Central memory CD8-positive, alpha-beta T cell (primary cell): ENCODE data around the gene DDX56.

Experiments used
- ATAC-seq: fragments of 150-1000 bp; cut with Tn5 transposase; replicated peaks from 2 replicates; pipeline ENCODE4 v1.10.0; 2022; ENCODE audit warnings: mild to moderate bottlenecking, moderate FRiP score, moderate number of reproducible peaks; ENCODE audit not compliant: poor library complexity, severe bottlenecking; ENCODE audit errors: extremely low read depth
- DNase-seq, 2 donors: peaks; one replicate each; pipeline ENCODE4 v3.0.0; 2021; ENCODE audit warnings: low spot score in 2 of 2
- H3K27ac Mint-ChIP-seq: one replicate; pipeline ENCODE4 v1.8.0; 2022; ENCODE audit warnings: low read depth, mild to moderate bottlenecking, moderate library complexity, mixed read lengths
- H3K27me3 Mint-ChIP-seq: one replicate; pipeline ENCODE4 v1.8.0; 2022; ENCODE audit warnings: mixed read lengths
- H3K36me3 Mint-ChIP-seq: one replicate; pipeline ENCODE4 v1.8.0; 2022; ENCODE audit warnings: mild to moderate bottlenecking, moderate library complexity, mixed read lengths; ENCODE audit not compliant: insufficient read depth
- H3K4me1 Mint-ChIP-seq: one replicate; pipeline ENCODE4 v1.8.0; 2022; ENCODE audit warnings: mixed read lengths
- H3K4me3 Mint-ChIP-seq: one replicate; pipeline ENCODE4 v1.8.0; 2022; ENCODE audit warnings: mild to moderate bottlenecking, moderate library complexity, mixed read lengths
- H3K9me3 Mint-ChIP-seq: one replicate; pipeline ENCODE4 v1.8.0; 2022; ENCODE audit warnings: mixed read lengths

The DDX56 gene

DNA sequence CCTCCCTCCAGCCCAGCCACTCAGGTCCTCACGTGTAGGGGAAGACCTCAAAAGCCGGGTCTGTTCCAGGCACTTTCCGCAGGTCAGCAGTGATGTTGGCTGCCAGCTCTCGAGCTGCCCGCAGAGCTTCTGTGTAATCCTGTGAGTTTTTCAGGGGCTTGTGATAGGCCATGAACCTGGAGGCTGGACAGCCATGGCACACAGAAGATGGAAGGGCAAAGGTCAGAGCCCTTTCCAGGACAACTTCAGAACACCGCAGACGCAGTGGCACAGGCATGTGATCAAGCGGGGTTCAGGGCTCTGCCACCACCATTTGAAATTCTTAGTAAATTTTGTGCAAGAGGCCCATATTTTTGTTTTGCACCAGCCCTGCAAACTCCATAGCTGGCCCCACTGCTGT lies 56.5 kb downstream of the DDX56 start:
- ATAC-seq: no peak
- Mint-ChIP-seq H3K27ac (no peak overlapping the region), H3K36me3 (no peaks in the 10 kb centered on the region), H3K4me1 (no peaks in the 10 kb centered on the region), H3K9me3 (no peaks in the 10 kb centered on the region), H3K4me3 (no peak overlapping the region), H3K27me3 (peaks cover 44% of the 10 kb centered on the region)
- DNase-seq: no peak
